ENCODE results near the gene PDCL3. TPM values are rescaled to one million over a fixed set of nuclear protein-coding genes. Genes with fewer than 3 reads are reported as not detected.

The PDCL3 gene
- total RNA-seq, 1 experiment from 2014 or later = 22.1 TPM

DNA sequence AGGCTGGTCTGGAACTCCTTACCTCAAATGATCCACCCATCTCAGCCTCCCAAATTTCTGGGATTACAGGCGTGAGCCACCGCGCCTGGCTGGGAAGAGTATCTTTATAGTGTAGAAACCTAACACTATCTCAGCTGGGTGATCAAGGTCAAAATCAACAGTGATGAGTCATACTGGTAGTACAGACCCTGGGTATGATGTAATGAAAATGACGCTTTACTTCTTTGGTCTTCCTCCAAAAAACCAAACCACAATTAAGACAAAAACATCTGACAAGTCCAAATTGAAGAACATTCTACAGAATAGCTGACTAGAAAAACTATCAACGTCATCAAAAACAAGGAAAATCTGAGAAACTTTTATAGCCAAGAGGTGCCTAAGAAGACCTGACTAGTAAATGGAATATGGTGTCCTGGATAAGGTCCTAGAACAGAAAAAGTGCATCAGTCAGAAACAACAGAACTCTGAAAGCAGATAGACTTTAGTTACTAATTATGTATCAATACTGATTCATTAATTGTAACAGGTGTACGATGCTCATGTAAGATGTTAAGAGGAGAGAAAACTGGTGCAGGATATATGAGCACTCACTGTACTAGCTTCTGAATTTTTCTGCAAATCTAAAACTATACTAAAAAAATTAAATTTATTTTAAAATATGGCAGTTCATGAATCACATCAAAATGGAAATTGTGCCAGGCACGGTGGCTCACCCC lies 25.4 kb downstream of the PDCL3 start:
- ATAC-seq = no peak
- TF ChIP-seq NFYB (CRISPR knock-in tag; conservative IDR thresholded peaks at IDR 0.05; ENCODE audit: low read depth) = no peak
- TF ChIP-seq ZNF423 (CRISPR knock-in tag; IDR thresholded peaks at IDR 0.05) = no peak
- TF ChIP-seq NR3C1 (CRISPR knock-in tag; conservative IDR thresholded peaks at IDR 0.05; ENCODE audit: low read depth) = no peak
- H3K27ac Mint-ChIP-seq = no peak overlapping the region
- POLR2A ChIA-PET = no interaction called here
- no peaks in the 10 kb centered on the region for H3K4me1 Mint-ChIP-seq
- no peaks in the 10 kb centered on the region for H3K27me3 Mint-ChIP-seq (ENCODE audit: low read depth)
- no peak overlapping the region for H3K4me3 Mint-ChIP-seq
- no peaks in the 10 kb centered on the region for H3K36me3 Mint-ChIP-seq
- peaks cover 7% of the 10 kb centered on the region; the same call in 1 of the 2 replicates for H3K9me3 Mint-ChIP-seq
- no peak for DNase-seq (ENCODE audit: low spot score)
- CTCF ChIA-PET = interaction anchor here (0.7 kb wide), 1 partner anchor 22 kb away, joined by 5 read pairs; no protein-coding TSS in a partner anchor

DNA sequence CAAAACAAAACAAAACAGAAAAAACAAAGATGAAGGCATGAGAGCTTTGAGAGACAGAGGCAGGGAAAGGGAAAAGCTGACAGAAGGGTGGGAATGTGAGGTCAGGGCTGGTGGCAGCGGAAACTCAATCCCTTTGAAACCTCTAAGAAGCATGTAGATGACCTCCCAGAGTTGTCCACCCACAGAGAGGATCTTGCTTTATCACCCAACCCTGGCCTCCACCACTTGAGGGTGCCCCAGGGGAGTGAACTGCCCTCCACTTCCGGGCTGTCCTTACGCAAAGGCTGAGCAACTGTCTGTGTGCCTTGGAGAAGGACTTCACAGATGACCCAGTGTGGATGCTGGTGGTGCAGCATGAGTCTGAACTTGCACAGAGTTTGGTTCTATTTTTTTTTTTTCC lies 26.7 kb downstream of the PDCL3 start:
- no peak for TF ChIP-seq ZNF671 (CRISPR knock-in tag; IDR thresholded peaks at IDR 0.05)
- TF ChIP-seq, protein P1, sequence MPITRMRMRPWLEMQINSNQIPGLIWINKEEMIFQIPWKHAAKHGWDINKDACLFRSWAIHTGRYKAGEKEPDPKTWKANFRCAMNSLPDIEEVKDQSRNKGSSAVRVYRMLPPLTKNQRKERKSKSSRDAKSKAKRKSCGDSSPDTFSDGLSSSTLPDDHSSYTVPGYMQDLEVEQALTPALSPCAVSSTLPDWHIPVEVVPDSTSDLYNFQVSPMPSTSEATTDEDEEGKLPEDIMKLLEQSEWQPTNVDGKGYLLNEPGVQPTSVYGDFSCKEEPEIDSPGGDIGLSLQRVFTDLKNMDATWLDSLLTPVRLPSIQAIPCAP (CRISPR knock-in tag; IDR thresholded peaks at IDR 0.05) = no peak
- TF ChIP-seq SOX15 (CRISPR knock-in tag; IDR thresholded peaks at IDR 0.05) = no peak
- TF ChIP-seq TP53 (CRISPR knock-in tag; IDR thresholded peaks at IDR 0.05) = no peak
- no peak for TF ChIP-seq JUN (CRISPR knock-in tag; IDR thresholded peaks at IDR 0.05)
- TF ChIP-seq, protein P2, sequence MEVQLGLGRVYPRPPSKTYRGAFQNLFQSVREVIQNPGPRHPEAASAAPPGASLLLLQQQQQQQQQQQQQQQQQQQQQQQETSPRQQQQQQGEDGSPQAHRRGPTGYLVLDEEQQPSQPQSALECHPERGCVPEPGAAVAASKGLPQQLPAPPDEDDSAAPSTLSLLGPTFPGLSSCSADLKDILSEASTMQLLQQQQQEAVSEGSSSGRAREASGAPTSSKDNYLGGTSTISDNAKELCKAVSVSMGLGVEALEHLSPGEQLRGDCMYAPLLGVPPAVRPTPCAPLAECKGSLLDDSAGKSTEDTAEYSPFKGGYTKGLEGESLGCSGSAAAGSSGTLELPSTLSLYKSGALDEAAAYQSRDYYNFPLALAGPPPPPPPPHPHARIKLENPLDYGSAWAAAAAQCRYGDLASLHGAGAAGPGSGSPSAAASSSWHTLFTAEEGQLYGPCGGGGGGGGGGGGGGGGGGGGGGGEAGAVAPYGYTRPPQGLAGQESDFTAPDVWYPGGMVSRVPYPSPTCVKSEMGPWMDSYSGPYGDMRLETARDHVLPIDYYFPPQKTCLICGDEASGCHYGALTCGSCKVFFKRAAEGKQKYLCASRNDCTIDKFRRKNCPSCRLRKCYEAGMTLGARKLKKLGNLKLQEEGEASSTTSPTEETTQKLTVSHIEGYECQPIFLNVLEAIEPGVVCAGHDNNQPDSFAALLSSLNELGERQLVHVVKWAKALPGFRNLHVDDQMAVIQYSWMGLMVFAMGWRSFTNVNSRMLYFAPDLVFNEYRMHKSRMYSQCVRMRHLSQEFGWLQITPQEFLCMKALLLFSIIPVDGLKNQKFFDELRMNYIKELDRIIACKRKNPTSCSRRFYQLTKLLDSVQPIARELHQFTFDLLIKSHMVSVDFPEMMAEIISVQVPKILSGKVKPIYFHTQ (CRISPR knock-in tag; IDR thresholded peaks at IDR 0.05) = no peak
- TF ChIP-seq NR1H2 (CRISPR knock-in tag; IDR thresholded peaks at IDR 0.05) = no peak
- TF ChIP-seq, protein P3, sequence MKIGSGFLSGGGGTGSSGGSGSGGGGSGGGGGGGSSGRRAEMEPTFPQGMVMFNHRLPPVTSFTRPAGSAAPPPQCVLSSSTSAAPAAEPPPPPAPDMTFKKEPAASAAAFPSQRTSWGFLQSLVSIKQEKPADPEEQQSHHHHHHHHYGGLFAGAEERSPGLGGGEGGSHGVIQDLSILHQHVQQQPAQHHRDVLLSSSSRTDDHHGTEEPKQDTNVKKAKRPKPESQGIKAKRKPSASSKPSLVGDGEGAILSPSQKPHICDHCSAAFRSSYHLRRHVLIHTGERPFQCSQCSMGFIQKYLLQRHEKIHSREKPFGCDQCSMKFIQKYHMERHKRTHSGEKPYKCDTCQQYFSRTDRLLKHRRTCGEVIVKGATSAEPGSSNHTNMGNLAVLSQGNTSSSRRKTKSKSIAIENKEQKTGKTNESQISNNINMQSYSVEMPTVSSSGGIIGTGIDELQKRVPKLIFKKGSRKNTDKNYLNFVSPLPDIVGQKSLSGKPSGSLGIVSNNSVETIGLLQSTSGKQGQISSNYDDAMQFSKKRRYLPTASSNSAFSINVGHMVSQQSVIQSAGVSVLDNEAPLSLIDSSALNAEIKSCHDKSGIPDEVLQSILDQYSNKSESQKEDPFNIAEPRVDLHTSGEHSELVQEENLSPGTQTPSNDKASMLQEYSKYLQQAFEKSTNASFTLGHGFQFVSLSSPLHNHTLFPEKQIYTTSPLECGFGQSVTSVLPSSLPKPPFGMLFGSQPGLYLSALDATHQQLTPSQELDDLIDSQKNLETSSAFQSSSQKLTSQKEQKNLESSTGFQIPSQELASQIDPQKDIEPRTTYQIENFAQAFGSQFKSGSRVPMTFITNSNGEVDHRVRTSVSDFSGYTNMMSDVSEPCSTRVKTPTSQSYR (CRISPR knock-in tag; IDR thresholded peaks at IDR 0.05) = no peak
- no peak for TF ChIP-seq SP1 (CRISPR knock-in tag; conservative IDR thresholded peaks at IDR 0.05)
- Mint-ChIP-seq H3K9me3 (peaks cover 7% of the 10 kb centered on the region; the same call in 1 of the 2 replicates), H3K36me3 (no peaks in the 10 kb centered on the region), H3K4me3 (no peak overlapping the region), H3K4me1 (no peaks in the 10 kb centered on the region), H3K27ac (no peak overlapping the region), H3K27me3 (ENCODE audit: low read depth) (no peaks in the 10 kb centered on the region)
- DNase-seq (ENCODE audit: low spot score) = no peak
- POLR2A ChIA-PET = no interaction called here
- CTCF ChIA-PET = no interaction called here
- ATAC-seq = no peak

DNA sequence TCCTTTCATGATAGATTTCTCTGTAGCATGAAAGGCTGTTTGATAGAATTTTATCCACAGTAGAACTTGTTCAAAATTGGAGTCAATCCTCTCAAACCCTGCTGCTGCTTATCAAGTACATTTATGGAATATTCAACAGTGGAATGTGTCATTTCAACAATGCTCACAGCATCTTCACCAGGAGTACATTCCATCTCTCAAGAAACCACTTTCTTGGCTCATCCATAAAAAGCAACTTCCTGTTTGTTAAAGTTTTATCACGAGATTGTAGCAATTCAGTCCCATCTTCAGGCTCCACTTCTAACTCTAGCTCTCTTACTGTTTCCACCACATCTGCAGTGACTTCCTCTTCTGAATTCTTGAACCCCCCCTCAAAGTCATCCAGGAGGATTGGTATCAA lies 29.4 kb downstream of the PDCL3 start:
- no peak overlapping the region for H3K4me3 Mint-ChIP-seq
- no peak for DNase-seq (ENCODE audit: low spot score)
- ChIA-PET POLR2A (no interaction called here), CTCF (interaction anchor here (3.3 kb wide), 1 partner anchor 15 kb away, joined by 24 read pairs; no protein-coding TSS in a partner anchor)
- H3K4me1 Mint-ChIP-seq = no peaks in the 10 kb centered on the region
- no peaks in the 10 kb centered on the region for H3K36me3 Mint-ChIP-seq
- no peaks in the 10 kb centered on the region for H3K9me3 Mint-ChIP-seq
- no peak for ATAC-seq
- no peaks in the 10 kb centered on the region for H3K27me3 Mint-ChIP-seq (ENCODE audit: low read depth)
- no peak overlapping the region for H3K27ac Mint-ChIP-seq
- TF ChIP-seq MXD4 (CRISPR knock-in tag; IDR thresholded peaks at IDR 0.05; ENCODE audit: borderline replicate concordance) = no peak
- TF ChIP-seq FOXP1 (CRISPR knock-in tag; IDR thresholded peaks at IDR 0.05; ENCODE audit: borderline replicate concordance) = no peak
- no peak for TF ChIP-seq NFYB (CRISPR knock-in tag; conservative IDR thresholded peaks at IDR 0.05; ENCODE audit: low read depth)
- TF ChIP-seq PRRX2 (CRISPR knock-in tag; IDR thresholded peaks at IDR 0.05) = no peak
- no peak for TF ChIP-seq GTF2I (CRISPR knock-in tag; conservative IDR thresholded peaks at IDR 0.05)
- TF ChIP-seq ZNF317 (CRISPR knock-in tag; IDR thresholded peaks at IDR 0.05; ENCODE audit: borderline replicate concordance, low read depth) = no peak
- TF ChIP-seq OVOL2 (CRISPR knock-in tag; IDR thresholded peaks at IDR 0.05; ENCODE audit: borderline replicate concordance) = no peak
- TF ChIP-seq, protein P4, sequence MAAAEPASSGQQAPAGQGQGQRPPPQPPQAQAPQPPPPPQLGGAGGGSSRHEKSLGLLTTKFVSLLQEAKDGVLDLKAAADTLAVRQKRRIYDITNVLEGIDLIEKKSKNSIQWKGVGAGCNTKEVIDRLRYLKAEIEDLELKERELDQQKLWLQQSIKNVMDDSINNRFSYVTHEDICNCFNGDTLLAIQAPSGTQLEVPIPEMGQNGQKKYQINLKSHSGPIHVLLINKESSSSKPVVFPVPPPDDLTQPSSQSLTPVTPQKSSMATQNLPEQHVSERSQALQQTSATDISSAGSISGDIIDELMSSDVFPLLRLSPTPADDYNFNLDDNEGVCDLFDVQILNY (CRISPR knock-in tag; IDR thresholded peaks at IDR 0.05) = no peak
- TF ChIP-seq ZNF219 (CRISPR knock-in tag; IDR thresholded peaks at IDR 0.05; ENCODE audit: borderline replicate concordance) = no peak
- TF ChIP-seq TEAD4 (CRISPR knock-in tag; IDR thresholded peaks at IDR 0.05) = no peak
- TF ChIP-seq, protein P5, sequence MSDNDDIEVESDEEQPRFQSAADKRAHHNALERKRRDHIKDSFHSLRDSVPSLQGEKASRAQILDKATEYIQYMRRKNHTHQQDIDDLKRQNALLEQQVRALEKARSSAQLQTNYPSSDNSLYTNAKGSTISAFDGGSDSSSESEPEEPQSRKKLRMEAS (CRISPR knock-in tag; IDR thresholded peaks at IDR 0.05) = no peak
- TF ChIP-seq NR3C1 (CRISPR knock-in tag; conservative IDR thresholded peaks at IDR 0.05; ENCODE audit: low read depth) = no peak
- TF ChIP-seq ZNF396 (CRISPR knock-in tag; IDR thresholded peaks at IDR 0.05; ENCODE audit: borderline replicate concordance) = no peak
- TF ChIP-seq, protein P1 (CRISPR knock-in tag; IDR thresholded peaks at IDR 0.05) = no peak
- TF ChIP-seq ZNF671 (CRISPR knock-in tag; IDR thresholded peaks at IDR 0.05) = no peak
- no peak for TF ChIP-seq FOXK1 (CRISPR knock-in tag; IDR thresholded peaks at IDR 0.05)
- no peak for TF ChIP-seq HMGA2 (CRISPR knock-in tag; IDR thresholded peaks at IDR 0.05)
